SU-DHL-6 (cell line): Measurements from ENCODE around the gene NUDT3.

ENCODE experiments used
- CTCF ChIP-seq: fragments of 200-600 bp; sonication (generic); IDR thresholded peaks from one replicate; pipeline ENCODE4 v1.5.1; 2017; ENCODE audit warnings: antibody characterized with exemption, mild to moderate bottlenecking, low read length, moderate library complexity; ENCODE audit not compliant: insufficient read depth, poor library complexity, severe bottlenecking
- EZH2phosphoT487 ChIP-seq: fragments of 200-600 bp; sonication (generic), shearing (Covaris generic); conservative IDR thresholded peaks from 2 replicates; pipeline ENCODE4 v1.6.1; 2018; ENCODE audit warnings: mild to moderate bottlenecking, antibody characterized with exemption, low read length, moderate library complexity, mixed read lengths

GRCh38 chr6:34384321-34385153 lies 7.9 kb downstream of the NUDT3 start:
- no peak for TF ChIP-seq CTCF
- TF ChIP-seq EZH2phosphoT487 = no peak
